ENCODE results near the gene MBTPS1. TPM values are rescaled to one million over a fixed set of nuclear protein-coding genes. Genes with fewer than 3 reads are reported as not detected.

Gene MBTPS1
- total and polyA plus RNA-seq, 3 donors from 2014 or later = 59.0 to 122 (median 104) TPM

DNA sequence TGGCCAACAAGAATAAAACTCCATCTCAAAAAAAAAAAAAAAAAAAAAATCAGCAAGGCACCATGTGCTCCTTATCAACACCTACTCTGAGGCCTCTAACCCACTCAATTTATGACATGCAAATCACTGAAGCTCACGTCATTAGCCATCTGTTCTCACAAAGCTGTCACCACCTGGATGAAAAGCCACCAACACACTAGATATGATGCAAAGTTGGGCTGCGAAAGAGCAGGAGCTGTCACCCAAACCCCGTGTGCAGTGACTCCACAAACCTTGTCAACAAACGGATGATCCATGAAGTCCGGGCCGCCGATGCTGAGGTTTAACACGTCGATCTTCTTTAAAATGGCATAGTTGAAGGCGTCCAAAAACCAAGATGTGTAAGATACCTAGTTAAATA, 25.3 kb downstream of the MBTPS1 start:
- TF ChIP-seq, protein P1, sequence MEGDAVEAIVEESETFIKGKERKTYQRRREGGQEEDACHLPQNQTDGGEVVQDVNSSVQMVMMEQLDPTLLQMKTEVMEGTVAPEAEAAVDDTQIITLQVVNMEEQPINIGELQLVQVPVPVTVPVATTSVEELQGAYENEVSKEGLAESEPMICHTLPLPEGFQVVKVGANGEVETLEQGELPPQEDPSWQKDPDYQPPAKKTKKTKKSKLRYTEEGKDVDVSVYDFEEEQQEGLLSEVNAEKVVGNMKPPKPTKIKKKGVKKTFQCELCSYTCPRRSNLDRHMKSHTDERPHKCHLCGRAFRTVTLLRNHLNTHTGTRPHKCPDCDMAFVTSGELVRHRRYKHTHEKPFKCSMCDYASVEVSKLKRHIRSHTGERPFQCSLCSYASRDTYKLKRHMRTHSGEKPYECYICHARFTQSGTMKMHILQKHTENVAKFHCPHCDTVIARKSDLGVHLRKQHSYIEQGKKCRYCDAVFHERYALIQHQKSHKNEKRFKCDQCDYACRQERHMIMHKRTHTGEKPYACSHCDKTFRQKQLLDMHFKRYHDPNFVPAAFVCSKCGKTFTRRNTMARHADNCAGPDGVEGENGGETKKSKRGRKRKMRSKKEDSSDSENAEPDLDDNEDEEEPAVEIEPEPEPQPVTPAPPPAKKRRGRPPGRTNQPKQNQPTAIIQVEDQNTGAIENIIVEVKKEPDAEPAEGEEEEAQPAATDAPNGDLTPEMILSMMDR (IDR thresholded peaks at IDR 0.05) = no peak
- TF ChIP-seq POLR2A (IDR thresholded peaks at IDR 0.05) = no peak
- no peak for DNase-seq
- intact Hi-C loops (cut with DNase I; ENCODE audit: low total_unique reads) = no loop called here
- Histone ChIP-seq H3K4me3 (no peak overlapping the region), H3K9me3 (no peaks in the 10 kb centered on the region), H3K27ac (no peak overlapping the region), H3K4me1 (peaks cover 5% of the 10 kb centered on the region), H3K27me3 (no peaks in the 10 kb centered on the region), H3K36me3 (ENCODE audit: low read depth, missing control alignments) (no peaks in the 10 kb centered on the region)
- 90% methylated on average over 10 of the region's 10 CpGs for WGBS, 2 donors

DNA sequence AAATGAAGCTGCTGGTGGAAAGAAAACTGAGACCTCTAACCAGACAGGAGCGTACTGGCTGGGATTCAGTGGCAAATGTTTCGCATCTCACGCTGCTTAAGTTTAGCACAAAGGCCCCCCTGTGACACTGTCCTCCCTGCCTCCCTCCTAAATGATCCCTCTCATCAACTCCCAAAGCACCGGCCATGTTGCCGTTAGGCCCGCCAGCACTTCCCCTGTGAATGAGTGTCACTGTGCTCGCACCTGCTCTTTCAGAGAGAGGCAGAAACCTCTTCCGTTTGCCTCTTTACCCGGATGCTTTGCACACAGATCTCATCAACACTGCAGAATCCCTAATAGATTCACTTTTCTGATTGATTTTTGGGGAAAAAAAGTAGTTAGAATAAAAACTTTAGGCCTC, 26.5 kb downstream of the MBTPS1 start:
- Histone ChIP-seq H3K27ac (no peak overlapping the region), H3K27me3 (no peaks in the 10 kb centered on the region), H3K4me3 (no peak overlapping the region), H3K4me1 (peaks cover 17% of the 10 kb centered on the region), H3K36me3 (ENCODE audit: low read depth, missing control alignments) (no peaks in the 10 kb centered on the region), H3K9me3 (no peaks in the 10 kb centered on the region)
- WGBS, 2 donors = 92 to 93% methylated on average over 9 of the region's 9 CpGs
- DNase-seq = no peak
- TF ChIP-seq, protein P1 (IDR thresholded peaks at IDR 0.05) = no peak
- TF ChIP-seq POLR2A (IDR thresholded peaks at IDR 0.05) = no peak
- intact Hi-C loops (cut with DNase I; ENCODE audit: low total_unique reads) = no loop called here

DNA sequence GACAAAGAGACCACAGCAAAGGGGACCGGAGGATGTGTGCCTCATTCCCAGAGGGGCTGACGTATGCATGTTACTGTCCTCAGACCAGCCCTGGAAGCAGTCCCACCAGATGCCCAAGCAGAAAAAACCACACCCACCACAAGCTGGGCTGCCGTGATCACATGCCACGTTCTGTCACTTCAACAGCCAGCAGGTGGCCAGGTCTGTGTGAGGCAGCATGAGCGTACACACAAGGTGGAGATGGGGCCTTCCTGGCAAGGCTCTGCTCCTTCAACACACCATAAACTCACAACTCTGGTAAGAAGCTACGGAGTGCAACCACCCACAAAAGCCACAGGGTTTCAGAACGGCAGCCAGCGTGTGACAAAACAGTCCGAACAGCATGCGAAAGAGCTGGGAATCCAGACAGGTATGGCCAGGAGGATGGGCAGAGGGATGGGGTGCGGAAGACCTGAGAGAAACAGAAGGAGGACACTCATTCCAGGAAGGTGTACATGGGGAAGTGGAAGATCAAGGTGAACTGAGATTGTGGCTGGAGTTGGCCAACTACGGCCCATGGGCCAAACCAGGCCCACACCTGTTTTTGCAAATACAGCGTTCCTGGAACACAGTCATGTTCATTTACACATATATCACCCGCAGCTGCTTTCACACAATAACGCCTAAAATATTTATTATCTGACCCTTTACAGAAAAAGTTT, 27.9 kb downstream of the MBTPS1 start:
- 84 to 85% methylated on average over 14 to 15 of the region's 15 CpGs for WGBS, 2 donors
- Histone ChIP-seq H3K27me3 (no peaks in the 10 kb centered on the region), H3K9me3 (no peaks in the 10 kb centered on the region), H3K4me3 (no peak overlapping the region), H3K27ac (no peak overlapping the region), H3K4me1 (peaks cover 21% of the 10 kb centered on the region), H3K36me3 (ENCODE audit: low read depth, missing control alignments) (no peaks in the 10 kb centered on the region)
- intact Hi-C loops (cut with DNase I; ENCODE audit: low total_unique reads) = no loop called here
- TF ChIP-seq, protein P1 (IDR thresholded peaks at IDR 0.05) = no peak
- no peak for DNase-seq

DNA sequence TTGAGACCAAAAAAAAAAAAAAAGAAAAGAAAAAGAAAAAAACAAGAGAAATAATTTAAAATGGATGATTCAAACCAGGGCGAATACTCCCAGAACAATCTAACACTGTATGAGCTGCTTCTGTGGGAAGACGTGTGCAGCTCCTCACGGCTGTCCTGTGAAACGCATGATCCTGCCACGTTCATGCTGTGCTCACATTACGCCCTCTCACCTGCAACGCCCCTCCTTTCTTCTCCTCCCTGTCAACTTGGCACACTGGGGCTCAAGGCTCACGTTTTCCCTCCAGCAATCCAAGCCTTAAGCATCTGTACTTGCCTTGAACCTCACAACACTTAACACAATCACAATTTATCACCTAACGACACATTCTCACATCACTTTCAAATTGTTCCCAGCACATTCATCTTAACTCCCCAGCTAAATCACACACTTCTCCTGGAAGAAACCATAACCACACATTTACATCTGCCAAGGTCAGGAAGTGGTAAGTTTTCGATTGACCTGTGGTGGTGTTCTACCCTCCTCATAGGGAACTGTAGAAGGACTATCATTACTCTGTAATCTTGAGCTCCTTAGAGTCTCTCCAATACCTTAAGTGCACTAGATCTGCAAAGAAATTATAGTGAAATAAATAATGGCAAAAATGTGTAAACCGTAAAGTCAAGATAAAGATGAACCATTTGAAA, 29.1 kb downstream of the MBTPS1 start:
- peaks cover 21% of the 10 kb centered on the region for H3K4me1 ChIP-seq
- no peaks in the 10 kb centered on the region for H3K27me3 ChIP-seq
- no peak overlapping the region for H3K27ac ChIP-seq
- H3K36me3 ChIP-seq (ENCODE audit: low read depth, missing control alignments) = no peaks in the 10 kb centered on the region
- intact Hi-C loops (cut with DNase I; ENCODE audit: low total_unique reads) = loop anchor here (2.0 kb wide), 1 partner anchor 29 kb away; the partner anchor contains the start of gene MBTPS1
- no peak for DNase-seq
- no peak overlapping the region for H3K4me3 ChIP-seq
- no peaks in the 10 kb centered on the region for H3K9me3 ChIP-seq
- TF ChIP-seq, protein P1 (IDR thresholded peaks at IDR 0.05) = no peak
- TF ChIP-seq POLR2A (IDR thresholded peaks at IDR 0.05) = no peak
- WGBS, 2 donors = 81 to 87% methylated on average over 11 of the region's 11 CpGs
